Neural cell (in vitro differentiated cells): ENCODE measurements around the gene KIAA1549. TPM values are rescaled to one million over a fixed set of nuclear protein-coding genes. Genes with fewer than 3 reads are reported as not detected.

ENCODE experiments used
- H2AFZ ChIP-seq: fragments of 200-600, 300-800 bp; sonication (generic), shearing (Covaris generic); 2 replicates; pipeline ENCODE4 v1.6.0; 2014; ENCODE audit warnings: low read depth, mild to moderate bottlenecking, antibody characterized with exemption, low read length, moderate library complexity
- H3F3A ChIP-seq: fragments of 200-600 bp; shearing (Covaris generic); 2 replicates; pipeline ENCODE4 v1.6.1; 2016; ENCODE audit warnings: mild to moderate bottlenecking, moderate library complexity, mixed read lengths, antibody characterized with exemption, low read length; ENCODE audit not compliant: insufficient read depth, poor library complexity, severe bottlenecking
- H3K27ac ChIP-seq: fragments of 200-600, 300-800 bp; sonication (generic), shearing (Covaris generic); 2 replicates; pipeline ENCODE4 v1.5.1; 2014; ENCODE audit warnings: mild to moderate bottlenecking, low read length, moderate library complexity
- H3K27me3 ChIP-seq: fragments of 300-800, 200-600 bp; sonication (generic), shearing (Covaris generic); 2 replicates; pipeline ENCODE4 v1.6.0; 2014; ENCODE audit warnings: mild to moderate bottlenecking, low read depth, low read length, moderate library complexity; ENCODE audit not compliant: insufficient read depth
- H3K36me3 ChIP-seq: fragments of 300-800, 200-600 bp; sonication (generic), shearing (Covaris generic); 2 replicates; pipeline ENCODE4 v1.5.1; 2014; ENCODE audit warnings: mild to moderate bottlenecking, antibody characterized with exemption, low read length, moderate library complexity; ENCODE audit not compliant: insufficient read depth
- H3K4me2 ChIP-seq: fragments of 300-800, 200-600 bp; sonication (generic), shearing (Covaris generic); 2 replicates; pipeline ENCODE4 v1.6.0; 2014; ENCODE audit warnings: mild to moderate bottlenecking, low read length
- H3K4me3 ChIP-seq: fragments of 300-800, 200-600 bp; sonication (generic), shearing (Covaris generic); 2 replicates; pipeline ENCODE4 v1.5.1; 2014; ENCODE audit warnings: mild to moderate bottlenecking, low read length, moderate library complexity
- H3K79me2 ChIP-seq: fragments of 200-600 bp; shearing (Covaris generic); replicated peaks from 2 replicates; pipeline ENCODE4 v1.6.0; 2014; ENCODE audit warnings: mild to moderate bottlenecking, low read length, moderate library complexity; ENCODE audit not compliant: insufficient read depth
- H3K9ac ChIP-seq: fragments of 300-800, 200-600 bp; sonication (generic), shearing (Covaris generic); 2 replicates; pipeline ENCODE4 v1.6.1; 2016; ENCODE audit warnings: mild to moderate bottlenecking, low read length, mixed read lengths
- H3K9me2 ChIP-seq: fragments of 200-600 bp; shearing (Covaris generic); 2 replicates; pipeline ENCODE4 v1.6.1; 2016; ENCODE audit warnings: mild to moderate bottlenecking, low read length, mixed read lengths; ENCODE audit not compliant: insufficient read depth
- H3K9me3 ChIP-seq: fragments of 200-600, 300-800 bp; sonication (generic), shearing (Covaris generic); 2 replicates; pipeline ENCODE4 v1.6.1; 2016; ENCODE audit warnings: mild to moderate bottlenecking, mixed run types, low read length, moderate library complexity, mixed read lengths
- H4K20me1 ChIP-seq: fragments of 200-600 bp; shearing (Covaris generic); 2 replicates; pipeline ENCODE4 v1.6.1; 2016; ENCODE audit warnings: mild to moderate bottlenecking, mixed run types; ENCODE audit not compliant: insufficient read depth
- EP300 ChIP-seq: fragments of 450-650 bp; conservative IDR thresholded peaks from 2 replicates; pipeline ENCODE4 v1.6.1; 2014; ENCODE audit warnings: antibody characterized with exemption, mild to moderate bottlenecking, moderate library complexity; ENCODE audit not compliant: poor library complexity, severe bottlenecking
- EZH2 ChIP-seq: fragments of 200-600, 300-800 bp; shearing (Covaris generic), sonication (generic); IDR thresholded peaks from 2 replicates; pipeline ENCODE4 v1.6.1; 2014; ENCODE audit warnings: antibody characterized with exemption, low read length, borderline replicate concordance, mild to moderate bottlenecking; ENCODE audit not compliant: insufficient read depth, poor library complexity, severe bottlenecking
- MXI1 ChIP-seq: fragments of 450-650 bp; conservative IDR thresholded peaks from 2 replicates; pipeline ENCODE4 v1.6.1; 2014; ENCODE audit warnings: antibody characterized with exemption, mild to moderate bottlenecking; ENCODE audit not compliant: poor library complexity, severe bottlenecking
- POLR2AphosphoS5 ChIP-seq: IDR thresholded peaks from 2 replicates; pipeline ENCODE4 v1.6.1; 2012
- RAD21 ChIP-seq: fragments of 450-650 bp; conservative IDR thresholded peaks from 2 replicates; pipeline ENCODE4 v1.6.1; 2014; ENCODE audit warnings: antibody characterized with exemption, mild to moderate bottlenecking, moderate library complexity
- SMC3 ChIP-seq: fragments of 450-650 bp; conservative IDR thresholded peaks from 2 replicates; pipeline ENCODE4 v1.6.1; 2014; ENCODE audit warnings: antibody characterized with exemption, mild to moderate bottlenecking, moderate library complexity; ENCODE audit not compliant: poor library complexity
- TAF1 ChIP-seq: IDR thresholded peaks from 2 replicates; pipeline ENCODE4 v1.6.1; 2012; ENCODE audit warnings: low read depth
- polyA plus RNA-seq: library from polyadenylated mRNA; depleted of rRNA; stranded (reverse); fragments of >200 nt; gene quantifications from 2 replicates; pipeline ENCODE4 v1.2.3, GENCODE V29; 2014
- TF ChIP-seq, protein P1 (sequence below): IDR thresholded peaks from 2 replicates; pipeline ENCODE4 v1.6.1; 2012; ENCODE audit warnings: borderline replicate concordance
- TF ChIP-seq, protein P2 (sequence below): fragments of 450-650 bp; IDR thresholded peaks from 2 replicates; pipeline ENCODE4 v1.5.1; 2014; ENCODE audit warnings: antibody characterized with exemption, mild to moderate bottlenecking, moderate library complexity; ENCODE audit not compliant: poor library complexity, severe bottlenecking

KIAA1549 gene
- polyA plus RNA-seq, 1 donor from 2014 or later: 14.1 TPM

DNA sequence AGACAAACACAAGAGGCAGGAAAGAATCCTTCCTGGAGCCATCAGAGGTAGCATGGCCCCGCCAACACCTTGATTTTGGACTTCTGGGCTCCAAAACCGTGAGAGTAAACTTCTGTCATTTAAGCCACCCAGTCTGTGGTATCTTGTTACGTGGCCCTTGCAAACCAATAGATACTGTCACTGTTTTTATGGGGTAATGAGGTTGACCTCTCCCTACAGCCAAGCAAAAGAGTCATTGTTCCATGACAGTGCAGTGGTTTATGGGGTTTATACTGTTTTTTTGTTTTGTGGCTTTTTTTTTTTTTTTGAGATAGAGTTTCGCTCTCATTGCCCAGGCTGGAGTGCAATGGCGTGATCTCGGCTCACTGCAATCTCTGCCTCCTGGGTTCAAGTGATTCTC is 32.8 kb downstream of the KIAA1549 start:
- H3K9me2 ChIP-seq: no peaks in the 10 kb centered on the region
- no peaks in the 10 kb centered on the region for H3K27me3 ChIP-seq
- no peak overlapping the region for H3K27ac ChIP-seq
- H3K79me2 ChIP-seq: peaks cover 42% of the 10 kb centered on the region
- no peaks in the 10 kb centered on the region for H4K20me1 ChIP-seq
- H3K9ac ChIP-seq: no peak overlapping the region
- H2AFZ ChIP-seq: no peak overlapping the region
- no peak overlapping the region for H3K4me3 ChIP-seq
- H3F3A ChIP-seq: no peaks in the 10 kb centered on the region
- H3K9me3 ChIP-seq: no peaks in the 10 kb centered on the region
- H3K4me2 ChIP-seq: no peak overlapping the region
- TF ChIP-seq RAD21 (no peak), TAF1 (no peak), POLR2AphosphoS5 (no peak), SMC3 (no peak), MXI1 (no peak), EP300 (no peak), EZH2 (no peak)
- TF ChIP-seq, protein P1, sequence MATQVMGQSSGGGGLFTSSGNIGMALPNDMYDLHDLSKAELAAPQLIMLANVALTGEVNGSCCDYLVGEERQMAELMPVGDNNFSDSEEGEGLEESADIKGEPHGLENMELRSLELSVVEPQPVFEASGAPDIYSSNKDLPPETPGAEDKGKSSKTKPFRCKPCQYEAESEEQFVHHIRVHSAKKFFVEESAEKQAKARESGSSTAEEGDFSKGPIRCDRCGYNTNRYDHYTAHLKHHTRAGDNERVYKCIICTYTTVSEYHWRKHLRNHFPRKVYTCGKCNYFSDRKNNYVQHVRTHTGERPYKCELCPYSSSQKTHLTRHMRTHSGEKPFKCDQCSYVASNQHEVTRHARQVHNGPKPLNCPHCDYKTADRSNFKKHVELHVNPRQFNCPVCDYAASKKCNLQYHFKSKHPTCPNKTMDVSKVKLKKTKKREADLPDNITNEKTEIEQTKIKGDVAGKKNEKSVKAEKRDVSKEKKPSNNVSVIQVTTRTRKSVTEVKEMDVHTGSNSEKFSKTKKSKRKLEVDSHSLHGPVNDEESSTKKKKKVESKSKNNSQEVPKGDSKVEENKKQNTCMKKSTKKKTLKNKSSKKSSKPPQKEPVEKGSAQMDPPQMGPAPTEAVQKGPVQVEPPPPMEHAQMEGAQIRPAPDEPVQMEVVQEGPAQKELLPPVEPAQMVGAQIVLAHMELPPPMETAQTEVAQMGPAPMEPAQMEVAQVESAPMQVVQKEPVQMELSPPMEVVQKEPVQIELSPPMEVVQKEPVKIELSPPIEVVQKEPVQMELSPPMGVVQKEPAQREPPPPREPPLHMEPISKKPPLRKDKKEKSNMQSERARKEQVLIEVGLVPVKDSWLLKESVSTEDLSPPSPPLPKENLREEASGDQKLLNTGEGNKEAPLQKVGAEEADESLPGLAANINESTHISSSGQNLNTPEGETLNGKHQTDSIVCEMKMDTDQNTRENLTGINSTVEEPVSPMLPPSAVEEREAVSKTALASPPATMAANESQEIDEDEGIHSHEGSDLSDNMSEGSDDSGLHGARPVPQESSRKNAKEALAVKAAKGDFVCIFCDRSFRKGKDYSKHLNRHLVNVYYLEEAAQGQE: no peak
- TF ChIP-seq, protein P2, sequence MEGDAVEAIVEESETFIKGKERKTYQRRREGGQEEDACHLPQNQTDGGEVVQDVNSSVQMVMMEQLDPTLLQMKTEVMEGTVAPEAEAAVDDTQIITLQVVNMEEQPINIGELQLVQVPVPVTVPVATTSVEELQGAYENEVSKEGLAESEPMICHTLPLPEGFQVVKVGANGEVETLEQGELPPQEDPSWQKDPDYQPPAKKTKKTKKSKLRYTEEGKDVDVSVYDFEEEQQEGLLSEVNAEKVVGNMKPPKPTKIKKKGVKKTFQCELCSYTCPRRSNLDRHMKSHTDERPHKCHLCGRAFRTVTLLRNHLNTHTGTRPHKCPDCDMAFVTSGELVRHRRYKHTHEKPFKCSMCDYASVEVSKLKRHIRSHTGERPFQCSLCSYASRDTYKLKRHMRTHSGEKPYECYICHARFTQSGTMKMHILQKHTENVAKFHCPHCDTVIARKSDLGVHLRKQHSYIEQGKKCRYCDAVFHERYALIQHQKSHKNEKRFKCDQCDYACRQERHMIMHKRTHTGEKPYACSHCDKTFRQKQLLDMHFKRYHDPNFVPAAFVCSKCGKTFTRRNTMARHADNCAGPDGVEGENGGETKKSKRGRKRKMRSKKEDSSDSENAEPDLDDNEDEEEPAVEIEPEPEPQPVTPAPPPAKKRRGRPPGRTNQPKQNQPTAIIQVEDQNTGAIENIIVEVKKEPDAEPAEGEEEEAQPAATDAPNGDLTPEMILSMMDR: no peak
- no peaks in the 10 kb centered on the region for H3K36me3 ChIP-seq

DNA sequence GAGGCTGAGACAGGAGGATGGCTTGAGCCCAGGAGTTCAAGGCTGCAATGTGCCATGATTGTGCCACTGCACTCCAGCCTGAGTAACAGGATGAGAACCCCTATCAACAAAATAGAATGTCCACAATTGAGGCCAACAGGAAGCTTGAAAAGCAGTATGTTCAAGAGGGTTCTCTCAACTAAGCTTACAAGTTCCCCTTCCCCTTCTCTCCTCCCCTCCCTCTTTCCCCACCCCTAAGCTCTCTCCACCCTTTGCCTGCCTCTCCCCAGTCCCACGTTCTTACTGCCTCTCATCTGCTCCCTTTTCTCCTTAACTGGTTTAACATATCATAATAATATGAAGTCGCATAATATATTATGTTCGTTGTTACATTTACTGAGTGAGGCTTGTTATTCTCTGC is 35.4 kb downstream of the KIAA1549 start:
- Histone ChIP-seq H3K36me3 (no peaks in the 10 kb centered on the region), H3K9me2 (no peaks in the 10 kb centered on the region), H3K9me3 (no peaks in the 10 kb centered on the region), H3F3A (no peaks in the 10 kb centered on the region), H3K9ac (no peak overlapping the region), H3K27me3 (no peaks in the 10 kb centered on the region), H3K4me3 (no peak overlapping the region), H4K20me1 (no peaks in the 10 kb centered on the region), H3K4me2 (no peak overlapping the region), H3K79me2 (peaks cover 19% of the 10 kb centered on the region), H2AFZ (no peak overlapping the region), H3K27ac (no peak overlapping the region)
- TF ChIP-seq MXI1 (no peak), RAD21 (no peak), SMC3 (no peak), TAF1 (no peak), EP300 (no peak), EZH2 (no peak), POLR2AphosphoS5 (no peak)
- TF ChIP-seq, protein P1: no peak
- TF ChIP-seq, protein P2: no peak
